ENCODE data around the gene NGDN. TPM values are rescaled to one million over a fixed set of nuclear protein-coding genes. Genes with fewer than 3 reads are reported as not detected.
"Not testable (repeated sequence)": the region's sequence is repeated elsewhere in the genome, so short reads cannot be mapped to it uniquely, and the experiment has no call there.

Gene NGDN, protein sequence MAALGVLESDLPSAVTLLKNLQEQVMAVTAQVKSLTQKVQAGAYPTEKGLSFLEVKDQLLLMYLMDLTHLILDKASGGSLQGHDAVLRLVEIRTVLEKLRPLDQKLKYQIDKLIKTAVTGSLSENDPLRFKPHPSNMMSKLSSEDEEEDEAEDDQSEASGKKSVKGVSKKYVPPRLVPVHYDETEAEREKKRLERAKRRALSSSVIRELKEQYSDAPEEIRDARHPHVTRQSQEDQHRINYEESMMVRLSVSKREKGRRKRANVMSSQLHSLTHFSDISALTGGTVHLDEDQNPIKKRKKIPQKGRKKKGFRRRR
- total RNA-seq, result 10 to 100 TPM; 60.7 to 63.5 TPM
- polyA plus RNA-seq, result 10 to 100 TPM; 61.0 to 95.1 TPM

- POLR2A ChIA-PET (ENCODE audit: partially characterized antibody), result interaction anchor here (0.8 to 2.2 kb wide), 4 partner anchors 9 to 149 kb away, joined by 3 to 6 read pairs (median 3); partner anchors contain the start of gene AP1G2
- peak within 1 kb of the TSS; percentile 75 to 78 for H3K4me3 ChIP-seq (ENCODE audit: low read length in 2 of 2)
- peaks cover 17% of the 10 kb centered on the region for H3K4me1 ChIP-seq (ENCODE audit: insufficient read depth, low read length)
- Mint-ChIP-seq H3K27ac (peak within 1 kb of the TSS in 3 of 7 donors; percentile 36 to 78 (median 43)), H3K36me3 (peaks cover 11 to 22% of the 10 kb centered on the region in 2 donors), H3K9me3 (no peaks in the 10 kb centered on the region), H3K27me3 (no peaks in the 10 kb centered on the region), H3K4me3 (peak within 1 kb of the TSS in 1 of 8 donors; percentile 35), H3K4me1 (peaks cover 0 to 7% (median 6%) of the 10 kb centered on the region in 4 donors)
- DNase-seq, result peak; percentile 93 to 99 (median 97)
- CTCF ChIA-PET (ENCODE audit: partially characterized antibody), result interaction anchor here (1.1 to 1.2 kb wide), 3 partner anchors 8 to 148 kb away, joined by 3 to 4 read pairs (median 4); partner anchors contain the start of gene PABPN1
- intact Hi-C loops (cut with micrococcal nuclease), result loop anchor here (1.0 to 10.0 kb wide), 7 partner anchors 87 to 975 kb away; partner anchors contain the start of genes ACIN1, AP1G2, C14orf119 and DCAF11
- H3K27me3 ChIP-seq (ENCODE audit: insufficient read depth, low read length), result no peaks in the 10 kb centered on the region
- peaks cover 13% of the 10 kb centered on the region for H3K36me3 ChIP-seq (ENCODE audit: insufficient read depth, low read length)
- H3K27ac ChIP-seq (ENCODE audit: low read depth, low read length), result peak within 1 kb of the TSS; percentile 89
- H3K9me3 ChIP-seq (ENCODE audit: control insufficient read depth in 1 of 2, low read length in 2 of 2), result no peaks in the 10 kb centered on the region
These were observed at the start of gene NGDN for GRCh38 chr14:23469127-23469905. TSS of gene NGDN (plus strand) at chr14:23469703. CDS start at chr14:23469716, 13 bp downstream.

DNA sequence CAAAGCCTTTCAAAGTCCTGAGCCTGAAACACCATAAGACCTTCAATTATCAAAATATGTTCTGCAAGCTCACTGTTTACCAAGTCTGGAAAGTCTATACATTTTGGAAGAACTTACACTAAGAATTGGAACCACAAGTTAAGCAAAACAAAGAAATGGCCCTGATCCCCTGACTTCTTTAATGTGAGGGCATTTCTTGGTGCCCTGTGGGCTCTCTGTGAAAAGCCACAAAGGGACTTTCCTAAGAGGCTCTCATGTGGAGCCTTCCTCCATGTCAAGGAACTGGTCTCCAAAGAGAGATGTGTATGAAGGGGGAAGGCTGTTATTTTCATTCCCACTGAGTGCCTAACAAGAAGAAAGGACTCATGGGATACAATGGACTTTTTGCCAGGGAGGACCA is 47.9 kb upstream of the NGDN start:
- Mint-ChIP-seq H3K9me3 (peaks cover 0 to 2% (median 0%) of the 10 kb centered on the region in 8 donors), H3K4me3 (no peak overlapping the region), H3K27me3 (peaks cover 3 to 4% of the 10 kb centered on the region in 2 donors), H3K27ac (no peak overlapping the region), H3K36me3 (no peaks in the 10 kb centered on the region), H3K4me1 (no peaks in the 10 kb centered on the region)
- DNase-seq, result no peak
- POLR2A ChIA-PET (ENCODE audit: partially characterized antibody), result no interaction called here
- Histone ChIP-seq H3K27ac (ENCODE audit: low read depth, low read length) (no peak overlapping the region), H3K4me1 (ENCODE audit: insufficient read depth, low read length) (no peaks in the 10 kb centered on the region), H3K27me3 (ENCODE audit: insufficient read depth, low read length) (no peaks in the 10 kb centered on the region), H3K4me3 (ENCODE audit: low read length in 2 of 2) (no peak overlapping the region), H3K9me3 (ENCODE audit: control insufficient read depth in 1 of 2, low read length in 2 of 2) (no peaks in the 10 kb centered on the region), H3K36me3 (ENCODE audit: insufficient read depth, low read length) (no peaks in the 10 kb centered on the region)
- CTCF ChIA-PET (ENCODE audit: partially characterized antibody), result no interaction called here
- intact Hi-C loops (cut with micrococcal nuclease), result no loop called here

- no peaks in the 10 kb centered on the region for H3K36me3 Mint-ChIP-seq
These were observed 45.8 kb upstream of the NGDN start for GRCh38 chr14:23423657-23424056.

DNA sequence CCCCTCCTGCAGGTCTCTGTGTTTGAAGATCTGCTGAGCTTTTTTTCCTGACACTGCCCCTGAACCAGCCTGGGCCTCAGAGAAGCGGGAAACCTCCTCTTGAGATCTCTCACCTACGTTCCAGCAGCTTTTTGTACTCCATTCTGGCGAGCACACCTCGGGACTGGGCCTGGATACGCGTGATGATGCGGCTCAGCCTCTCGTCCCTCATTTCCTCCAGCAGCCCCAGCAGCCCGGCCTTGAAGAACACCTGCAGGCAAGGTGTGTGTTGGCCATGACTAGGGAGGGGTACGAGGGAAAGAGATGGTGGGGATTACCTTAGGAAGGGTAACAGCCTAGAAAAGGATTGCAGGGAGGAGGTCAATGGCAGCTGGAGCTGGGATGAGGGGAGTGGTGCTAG is 44.3 kb upstream of the NGDN start:
- H3K27me3 ChIP-seq (ENCODE audit: insufficient read depth, low read length), result no peaks in the 10 kb centered on the region
- H3K36me3 ChIP-seq (ENCODE audit: insufficient read depth, low read length), result no peaks in the 10 kb centered on the region
- no peak overlapping the region for H3K4me3 Mint-ChIP-seq
- ChIA-PET POLR2A (ENCODE audit: partially characterized antibody) (no interaction called here), CTCF (ENCODE audit: partially characterized antibody) (no interaction called here)
- no peak overlapping the region for H3K27ac Mint-ChIP-seq
- no peaks in the 10 kb centered on the region for H3K4me1 ChIP-seq (ENCODE audit: insufficient read depth, low read length)
- peaks cover 1 to 9% of the 10 kb centered on the region in 2 donors for H3K27me3 Mint-ChIP-seq
- DNase-seq, result no peak
- H3K27ac ChIP-seq (ENCODE audit: low read depth, low read length), result no peak overlapping the region
- intact Hi-C loops (cut with micrococcal nuclease), result no loop called here
- H3K9me3 ChIP-seq (ENCODE audit: control insufficient read depth in 1 of 2, low read length in 2 of 2), result no peaks in the 10 kb centered on the region
- no peaks in the 10 kb centered on the region for H3K36me3 Mint-ChIP-seq
- peaks cover 0 to 1% (median 0%) of the 10 kb centered on the region in 8 donors for H3K9me3 Mint-ChIP-seq
- H3K4me1 Mint-ChIP-seq, result no peaks in the 10 kb centered on the region
- H3K4me3 ChIP-seq (ENCODE audit: low read length in 2 of 2), result no peak overlapping the region

More at GRCh38 chr14:23423657-23424056, 45.8 kb upstream of the NGDN start:
- intact Hi-C loops (cut with micrococcal nuclease), result no loop called here
- no peak overlapping the region for H3K4me3 Mint-ChIP-seq
- H3K36me3 ChIP-seq (ENCODE audit: insufficient read depth, low read length), result no peaks in the 10 kb centered on the region
- H3K9me3 ChIP-seq (ENCODE audit: control insufficient read depth in 1 of 2, low read length in 2 of 2), result no peaks in the 10 kb centered on the region
- H3K4me3 ChIP-seq (ENCODE audit: low read length in 2 of 2), result no peak overlapping the region
- ChIA-PET CTCF (ENCODE audit: partially characterized antibody) (interaction anchor here (1.1 to 2.1 kb wide), 2 partner anchors 9 to 43 kb away, joined by 3 to 4 read pairs; no protein-coding TSS in a partner anchor), POLR2A (ENCODE audit: partially characterized antibody) (no interaction called here)
- H3K9me3 Mint-ChIP-seq, result peaks cover 0 to 1% (median 0%) of the 10 kb centered on the region in 8 donors
- no peaks in the 10 kb centered on the region for H3K27me3 ChIP-seq (ENCODE audit: insufficient read depth, low read length)
- peak overlapping the region in 1 of 7 donors; percentile 25 for H3K27ac Mint-ChIP-seq
- no peak overlapping the region for H3K27ac ChIP-seq (ENCODE audit: low read depth, low read length)
- H3K4me1 ChIP-seq (ENCODE audit: insufficient read depth, low read length), result no peaks in the 10 kb centered on the region
- H3K27me3 Mint-ChIP-seq, result peaks cover 3 to 6% of the 10 kb centered on the region in 2 donors
- H3K4me1 Mint-ChIP-seq, result no peaks in the 10 kb centered on the region
- DNase-seq, result no peak

- H3K27me3 ChIP-seq (ENCODE audit: insufficient read depth, low read length); intact Hi-C loops (cut with micrococcal nuclease); H3K4me1 ChIP-seq (ENCODE audit: insufficient read depth, low read length); DNase-seq; H3K4me1 Mint-ChIP-seq; H3K36me3 Mint-ChIP-seq; H3K27ac ChIP-seq (ENCODE audit: low read depth, low read length); H3K27ac Mint-ChIP-seq; H3K36me3 ChIP-seq (ENCODE audit: insufficient read depth, low read length); POLR2A ChIA-PET (ENCODE audit: partially characterized antibody); CTCF ChIA-PET (ENCODE audit: partially characterized antibody); H3K9me3 Mint-ChIP-seq; H3K27me3 Mint-ChIP-seq; H3K4me3 ChIP-seq (ENCODE audit: low read length in 2 of 2); H3K9me3 ChIP-seq (ENCODE audit: control insufficient read depth in 1 of 2, low read length in 2 of 2); H3K4me3 Mint-ChIP-seq: not testable (repeated sequence)
These were observed 43.7 kb upstream of the NGDN start for GRCh38 chr14:23425798-23426197.

- H3K27ac Mint-ChIP-seq, result no peak overlapping the region
- Histone ChIP-seq H3K27me3 (ENCODE audit: insufficient read depth, low read length) (no peaks in the 10 kb centered on the region), H3K4me1 (ENCODE audit: insufficient read depth, low read length) (no peaks in the 10 kb centered on the region), H3K36me3 (ENCODE audit: insufficient read depth, low read length) (no peaks in the 10 kb centered on the region), H3K4me3 (ENCODE audit: low read length in 2 of 2) (no peak overlapping the region), H3K27ac (ENCODE audit: low read depth, low read length) (no peak overlapping the region), H3K9me3 (ENCODE audit: control insufficient read depth in 1 of 2, low read length in 2 of 2) (no peaks in the 10 kb centered on the region)
- H3K4me3 Mint-ChIP-seq, result no peak overlapping the region
- CTCF ChIA-PET (ENCODE audit: partially characterized antibody), result no interaction called here
- H3K36me3 Mint-ChIP-seq, result no peaks in the 10 kb centered on the region
- peaks cover 0 to 1% (median 0%) of the 10 kb centered on the region in 8 donors for H3K9me3 Mint-ChIP-seq
- DNase-seq, result no peak
- intact Hi-C loops (cut with micrococcal nuclease), result no loop called here
- H3K27me3 Mint-ChIP-seq, result peaks cover 0 to 11% of the 10 kb centered on the region in 2 donors
- no peaks in the 10 kb centered on the region for H3K4me1 Mint-ChIP-seq
- POLR2A ChIA-PET (ENCODE audit: partially characterized antibody), result no interaction called here
These were observed 40.6 kb upstream of the NGDN start for GRCh38 chr14:23428686-23429495.
